ENCODE measurements around the gene COG1. TPM values are rescaled to one million over a fixed set of nuclear protein-coding genes. Genes with fewer than 3 reads are reported as not detected.
"Not testable (repeated sequence)": the region's sequence is repeated elsewhere in the genome, so short reads cannot be mapped to it uniquely, and the experiment has no call there.

Gene COG1
- total and polyA plus RNA-seq, 11 donors, result 20.2 to 78.7 (median 55.1) TPM

DNA sequence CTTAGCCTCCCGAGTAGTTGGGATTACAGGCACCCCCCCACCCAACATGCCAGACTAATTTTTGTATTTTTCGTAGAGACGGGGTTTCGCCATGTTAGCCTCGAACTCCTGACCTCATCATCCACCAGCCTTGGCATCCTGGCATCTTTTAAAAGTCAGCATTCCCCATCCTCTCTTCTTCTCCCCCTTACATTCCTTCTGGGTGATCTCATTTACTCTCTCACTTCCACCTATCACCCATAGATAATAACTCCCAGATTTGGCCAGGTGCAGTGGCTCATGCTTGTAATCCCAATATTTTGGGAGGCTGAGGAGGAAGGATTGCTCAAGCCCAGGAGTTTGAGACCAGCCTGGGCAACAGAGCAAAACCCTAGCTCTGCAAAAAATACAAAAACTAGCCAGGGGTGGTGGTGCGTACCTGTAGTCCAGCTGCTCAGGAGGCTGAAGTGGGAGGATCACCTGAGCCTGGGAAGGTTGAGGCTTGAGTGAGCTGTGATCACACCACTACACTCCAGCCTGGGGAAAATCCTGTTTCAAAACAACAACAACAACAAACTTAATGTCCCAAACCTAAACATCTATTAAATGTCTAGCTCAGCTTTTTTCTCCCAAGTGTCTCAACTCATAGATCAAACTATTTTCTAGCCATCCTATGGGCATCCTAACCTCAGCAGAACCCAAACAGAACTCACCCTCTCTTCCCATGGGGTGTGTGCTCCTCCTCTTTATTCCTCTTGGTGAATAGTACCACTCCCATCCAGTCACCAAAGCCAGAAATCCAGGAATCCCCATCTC lies 44.1 kb upstream of the COG1 start:
- Histone ChIP-seq H3K4me3 (no peak overlapping the region), H3K27me3 (peaks cover 0 to 18% (median 0%) of the 10 kb centered on the region in 9 donors), H3K36me3 (no peaks in the 10 kb centered on the region), H3K9me3 (peaks cover 0 to 18% (median 0%) of the 10 kb centered on the region in 12 donors), H3K4me1 (peaks cover 0 to 8% (median 0%) of the 10 kb centered on the region in 12 donors), H3K27ac (no peak overlapping the region)
- intact Hi-C loops (cut with DNase I), result no loop called here
- 70 to 87% (median 74%) methylated on average over 6 of the region's 6 CpGs for WGBS, 4 donors
- DNase-seq (no peak), ATAC-seq (no peak)
- TF ChIP-seq POLR2A (IDR thresholded peaks at IDR 0.05), result no peak
- TF ChIP-seq, protein P1, sequence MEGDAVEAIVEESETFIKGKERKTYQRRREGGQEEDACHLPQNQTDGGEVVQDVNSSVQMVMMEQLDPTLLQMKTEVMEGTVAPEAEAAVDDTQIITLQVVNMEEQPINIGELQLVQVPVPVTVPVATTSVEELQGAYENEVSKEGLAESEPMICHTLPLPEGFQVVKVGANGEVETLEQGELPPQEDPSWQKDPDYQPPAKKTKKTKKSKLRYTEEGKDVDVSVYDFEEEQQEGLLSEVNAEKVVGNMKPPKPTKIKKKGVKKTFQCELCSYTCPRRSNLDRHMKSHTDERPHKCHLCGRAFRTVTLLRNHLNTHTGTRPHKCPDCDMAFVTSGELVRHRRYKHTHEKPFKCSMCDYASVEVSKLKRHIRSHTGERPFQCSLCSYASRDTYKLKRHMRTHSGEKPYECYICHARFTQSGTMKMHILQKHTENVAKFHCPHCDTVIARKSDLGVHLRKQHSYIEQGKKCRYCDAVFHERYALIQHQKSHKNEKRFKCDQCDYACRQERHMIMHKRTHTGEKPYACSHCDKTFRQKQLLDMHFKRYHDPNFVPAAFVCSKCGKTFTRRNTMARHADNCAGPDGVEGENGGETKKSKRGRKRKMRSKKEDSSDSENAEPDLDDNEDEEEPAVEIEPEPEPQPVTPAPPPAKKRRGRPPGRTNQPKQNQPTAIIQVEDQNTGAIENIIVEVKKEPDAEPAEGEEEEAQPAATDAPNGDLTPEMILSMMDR (IDR thresholded peaks at IDR 0.05), result no peak

DNA sequence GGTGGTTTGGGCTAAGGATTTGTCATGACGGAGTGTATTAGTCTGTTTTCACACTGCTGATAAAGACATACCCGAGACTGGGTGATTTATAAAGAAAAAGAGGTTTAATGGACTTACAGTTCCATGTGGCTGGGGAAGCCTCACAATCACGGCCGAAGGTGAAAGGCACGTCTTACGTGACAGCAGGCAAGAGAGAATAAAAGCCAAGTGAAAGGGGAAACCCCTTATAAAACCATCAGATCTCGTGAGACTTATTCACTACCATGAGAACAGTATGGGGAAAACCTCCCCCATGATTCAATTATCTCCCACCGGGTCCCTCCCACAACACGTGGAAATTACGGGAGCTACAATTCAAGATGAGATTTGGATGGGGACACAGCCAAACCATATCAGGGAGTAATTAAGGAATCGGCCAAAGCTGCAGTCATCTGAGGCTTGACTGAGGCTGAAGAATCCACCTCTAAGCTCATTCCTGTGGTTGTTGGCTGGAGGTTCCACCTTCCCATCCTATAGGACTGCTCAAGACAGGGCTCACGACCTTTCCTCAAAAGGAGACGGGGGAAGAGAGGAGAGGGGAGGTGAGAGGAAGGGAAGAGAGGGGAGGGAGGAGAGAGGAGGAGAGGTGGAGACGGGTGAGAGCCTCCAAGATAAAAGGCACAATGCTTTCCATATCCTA lies 42.1 kb upstream of the COG1 start:
- intact Hi-C loops (cut with DNase I), result loop anchor here in 6 of 10 donors (10.0 kb wide), 4 partner anchors 166 to 586 kb away; no protein-coding TSS in a partner anchor
- H3K9me3 ChIP-seq, H3K4me3 ChIP-seq, H3K4me1 ChIP-seq, DNase-seq, H3K36me3 ChIP-seq, ATAC-seq, H3K27ac ChIP-seq: not testable (repeated sequence)
- peaks cover 0 to 18% (median 0%) of the 10 kb centered on the region in 9 donors for H3K27me3 ChIP-seq
- 61 to 67% (median 63%) methylated on average over 14 of the region's 14 CpGs for WGBS, 4 donors

DNA sequence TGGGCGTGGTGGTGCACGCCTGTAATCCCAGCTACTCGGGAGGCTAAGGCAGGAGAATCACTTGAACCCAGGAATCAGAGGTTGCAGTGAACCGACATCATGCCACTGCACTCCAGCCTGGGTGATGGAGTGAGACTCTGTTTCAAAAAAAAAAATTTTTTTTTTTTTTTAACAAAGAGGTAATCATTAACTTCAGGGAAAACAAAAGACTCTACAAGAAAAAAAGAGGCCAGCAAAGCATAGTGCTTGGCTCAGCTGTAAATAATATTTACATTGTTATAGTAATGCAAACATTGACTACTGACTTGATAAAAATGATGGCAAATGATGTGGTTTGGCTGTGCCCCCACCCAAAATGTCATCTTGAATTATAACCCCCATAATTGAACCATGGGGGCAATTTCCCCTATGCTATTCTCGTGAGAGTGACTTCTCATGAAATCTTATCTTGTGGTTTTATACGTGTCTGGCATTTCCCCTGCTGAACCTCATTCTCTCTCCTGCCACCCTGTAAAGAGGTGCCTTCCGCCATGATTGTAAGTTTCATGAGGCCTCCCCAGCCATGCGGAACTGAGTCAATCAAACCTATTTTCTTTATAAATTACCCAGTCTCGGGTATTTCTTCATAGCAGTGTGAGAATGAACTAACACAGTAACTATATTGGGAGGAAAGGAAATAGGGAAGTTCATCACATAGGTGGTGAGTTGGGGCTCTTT lies 40.8 kb upstream of the COG1 start:
- intact Hi-C loops (cut with DNase I), result loop anchor here in 6 of 10 donors (10.0 kb wide), 4 partner anchors 167 to 587 kb away; no protein-coding TSS in a partner anchor
- no peak for TF ChIP-seq POLR2A (IDR thresholded peaks at IDR 0.05)
- TF ChIP-seq, protein P1 (IDR thresholded peaks at IDR 0.05), result no peak
- DNase-seq (no peak), ATAC-seq (no peak)
- Histone ChIP-seq H3K36me3 (no peaks in the 10 kb centered on the region), H3K4me3 (no peak overlapping the region), H3K27me3 (peaks cover 0 to 22% (median 0%) of the 10 kb centered on the region in 9 donors), H3K27ac (no peak overlapping the region), H3K9me3 (peaks cover 0 to 6% (median 0%) of the 10 kb centered on the region in 12 donors), H3K4me1 (peaks cover 0 to 10% (median 0%) of the 10 kb centered on the region in 12 donors)
- WGBS, 4 donors, result 63 to 76% (median 71%) methylated on average over 9 of the region's 9 CpGs

DNA sequence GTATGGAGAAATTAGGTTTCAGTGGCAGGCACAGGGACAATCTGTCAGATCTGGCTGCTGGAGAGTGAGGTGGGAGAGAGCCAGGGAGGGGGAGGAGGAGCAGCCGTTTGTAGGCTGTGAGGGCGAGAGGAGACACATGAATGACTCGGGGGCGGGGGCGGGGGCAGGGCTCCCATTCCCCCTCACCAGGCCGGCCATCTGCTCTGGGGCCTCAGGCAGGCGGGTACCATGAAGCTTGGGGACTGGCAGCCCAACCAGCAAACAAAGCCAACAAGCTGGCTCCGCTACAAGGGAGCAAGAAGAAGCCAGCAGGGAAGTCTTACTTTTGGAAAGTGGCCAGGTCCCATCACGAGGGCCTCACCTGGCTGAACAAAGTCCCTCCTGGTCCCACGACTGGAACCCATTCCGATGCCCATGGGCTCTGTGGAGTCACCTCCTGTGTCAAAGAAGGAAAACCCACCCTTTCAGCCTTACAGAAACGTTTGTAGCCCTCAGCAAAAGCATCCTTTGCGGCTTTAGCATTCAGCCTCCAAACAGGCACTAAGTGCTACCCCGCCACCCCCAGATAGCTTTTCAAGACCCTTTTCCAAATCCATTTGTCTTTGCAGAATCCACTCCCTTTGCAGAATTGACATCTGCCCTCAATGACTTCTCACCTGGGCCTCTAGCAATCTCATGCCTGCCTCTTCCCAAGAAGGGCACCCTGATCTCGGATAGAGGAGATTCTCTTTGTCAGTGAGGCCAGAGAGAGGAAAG lies 37.3 kb upstream of the COG1 start:
- Histone ChIP-seq H3K4me1 (peaks cover 0 to 13% (median 0%) of the 10 kb centered on the region in 12 donors), H3K9me3 (no peaks in the 10 kb centered on the region), H3K27me3 (peaks cover 0 to 23% (median 0%) of the 10 kb centered on the region in 9 donors), H3K36me3 (no peaks in the 10 kb centered on the region), H3K4me3 (no peak overlapping the region), H3K27ac (no peak overlapping the region)
- intact Hi-C loops (cut with DNase I), result loop anchor here (2.0 to 10.0 kb wide), 11 partner anchors 168 to 598 kb away; no protein-coding TSS in a partner anchor
- 64 to 79% (median 73%) methylated on average over 13 to 15 of the region's 15 CpGs for WGBS, 4 donors
- ATAC-seq (no peak), DNase-seq (no peak)
- TF ChIP-seq POLR2A (IDR thresholded peaks at IDR 0.05), result no peak
- TF ChIP-seq, protein P1 (IDR thresholded peaks at IDR 0.05), result no peak
